SH-SY5Y (cell line): ENCODE results near the gene SYNGAP1.

ENCODE experiments used
- GATA2 ChIP-seq: IDR thresholded peaks from 2 replicates; pipeline ENCODE4 v1.6.1; 2011; ENCODE audit warnings: mild to moderate bottlenecking, low read depth, low read length
- GATA3 ChIP-seq: IDR thresholded peaks from 2 replicates; pipeline ENCODE4 v1.6.1; 2011; ENCODE audit warnings: low read depth, mild to moderate bottlenecking, low read length, moderate library complexity

GRCh38 chr6:33446356-33446755, 26.5 kb downstream of the SYNGAP1 start:
- TF ChIP-seq GATA2 = no peak
- TF ChIP-seq GATA3 = no peak
